ENCODE results near the gene LSAMP. TPM values are rescaled to one million over a fixed set of nuclear protein-coding genes. Genes with fewer than 3 reads are reported as not detected.

The LSAMP gene
- total RNA-seq, 1 donor from 2014 or later, result 64.9 TPM

DNA sequence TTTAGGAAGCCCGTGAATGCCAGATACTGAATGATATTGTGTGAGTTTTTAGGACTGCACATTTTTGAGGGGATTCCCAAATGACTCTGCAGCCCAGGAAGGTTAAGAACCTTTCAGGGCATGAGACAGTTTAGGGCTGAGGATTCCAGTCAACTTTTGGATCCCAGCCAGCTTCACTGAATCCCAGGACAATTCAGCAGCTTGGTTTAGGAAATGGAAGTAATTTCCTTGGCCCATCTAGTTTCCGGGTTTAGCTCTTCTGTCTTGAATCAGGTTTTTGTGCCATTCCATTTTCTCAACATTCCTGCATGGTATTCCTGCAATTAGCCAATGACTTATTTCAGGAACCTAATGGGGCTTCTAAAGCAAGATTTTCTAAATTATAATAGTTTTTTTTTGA, 253.9 kb downstream of the LSAMP start:
- Mint-ChIP-seq H3K9me3 (peaks cover 12% of the 10 kb centered on the region), H3K36me3 (peaks cover 5% of the 10 kb centered on the region), H3K27ac (no peak overlapping the region), H3K4me3 (no peak overlapping the region), H3K27me3 (no peaks in the 10 kb centered on the region), H3K4me1 (ENCODE audit: unreplicated experiment) (peaks cover 26% of the 10 kb centered on the region)
- TF ChIP-seq, protein P1, sequence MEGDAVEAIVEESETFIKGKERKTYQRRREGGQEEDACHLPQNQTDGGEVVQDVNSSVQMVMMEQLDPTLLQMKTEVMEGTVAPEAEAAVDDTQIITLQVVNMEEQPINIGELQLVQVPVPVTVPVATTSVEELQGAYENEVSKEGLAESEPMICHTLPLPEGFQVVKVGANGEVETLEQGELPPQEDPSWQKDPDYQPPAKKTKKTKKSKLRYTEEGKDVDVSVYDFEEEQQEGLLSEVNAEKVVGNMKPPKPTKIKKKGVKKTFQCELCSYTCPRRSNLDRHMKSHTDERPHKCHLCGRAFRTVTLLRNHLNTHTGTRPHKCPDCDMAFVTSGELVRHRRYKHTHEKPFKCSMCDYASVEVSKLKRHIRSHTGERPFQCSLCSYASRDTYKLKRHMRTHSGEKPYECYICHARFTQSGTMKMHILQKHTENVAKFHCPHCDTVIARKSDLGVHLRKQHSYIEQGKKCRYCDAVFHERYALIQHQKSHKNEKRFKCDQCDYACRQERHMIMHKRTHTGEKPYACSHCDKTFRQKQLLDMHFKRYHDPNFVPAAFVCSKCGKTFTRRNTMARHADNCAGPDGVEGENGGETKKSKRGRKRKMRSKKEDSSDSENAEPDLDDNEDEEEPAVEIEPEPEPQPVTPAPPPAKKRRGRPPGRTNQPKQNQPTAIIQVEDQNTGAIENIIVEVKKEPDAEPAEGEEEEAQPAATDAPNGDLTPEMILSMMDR (conservative IDR thresholded peaks at IDR 0.05), result no peak
- DNase-seq (ENCODE audit: extremely low spot score, unreplicated experiment), result no peak

DNA sequence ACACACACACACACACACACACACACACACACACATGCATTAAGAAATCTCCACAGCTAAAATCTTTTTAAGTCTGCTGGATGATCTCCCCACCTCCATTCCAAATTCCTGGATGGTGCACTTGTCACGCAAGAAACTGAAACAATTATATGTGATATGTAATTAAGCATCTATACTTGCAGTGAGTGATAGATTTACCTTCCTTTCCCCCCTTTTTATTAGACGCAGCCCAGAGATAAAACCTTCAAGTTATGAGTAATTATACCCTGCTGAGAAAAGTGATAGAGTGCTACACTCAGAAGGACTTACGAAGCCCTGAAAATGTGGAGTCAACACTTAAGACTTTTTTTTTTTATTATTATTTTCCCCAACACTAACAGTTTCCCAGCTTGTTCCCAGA, 255.2 kb downstream of the LSAMP start:
- Mint-ChIP-seq H3K27me3 (no peaks in the 10 kb centered on the region), H3K4me3 (no peak overlapping the region), H3K27ac (no peak overlapping the region), H3K9me3 (peaks cover 12% of the 10 kb centered on the region), H3K4me1 (ENCODE audit: unreplicated experiment) (peaks cover 39% of the 10 kb centered on the region), H3K36me3 (peaks cover 5% of the 10 kb centered on the region)
- no peak for DNase-seq (ENCODE audit: extremely low spot score, unreplicated experiment)
- TF ChIP-seq, protein P1 (conservative IDR thresholded peaks at IDR 0.05), result no peak

DNA sequence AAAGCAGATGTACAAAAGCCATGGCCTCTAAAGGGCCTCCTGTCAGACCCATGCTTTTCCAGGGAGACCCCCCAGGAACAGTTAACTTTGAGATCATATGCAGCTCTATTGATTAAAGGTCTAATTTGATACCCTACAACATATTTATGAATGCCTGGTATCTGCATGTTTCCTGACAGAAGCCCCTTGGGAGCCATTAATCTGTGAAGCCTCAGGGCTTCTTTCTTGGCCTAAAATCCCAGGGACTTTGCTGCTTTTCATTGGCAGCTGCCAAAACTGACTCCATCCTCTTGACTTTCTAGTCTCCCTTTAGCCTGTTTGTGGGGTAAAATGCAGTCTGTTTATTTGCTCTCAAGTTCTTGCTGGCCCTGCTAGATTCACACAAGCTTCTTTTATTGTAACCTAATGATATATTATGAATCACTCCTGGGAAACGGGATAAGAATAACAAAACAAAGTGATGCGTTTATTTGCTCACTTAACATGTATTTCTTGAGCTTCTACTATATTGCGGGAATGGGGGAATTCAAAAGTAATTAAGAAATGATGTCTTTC, 257.0 kb downstream of the LSAMP start:
- Mint-ChIP-seq H3K9me3 (peaks cover 6% of the 10 kb centered on the region), H3K4me1 (ENCODE audit: unreplicated experiment) (peaks cover 44% of the 10 kb centered on the region), H3K4me3 (peak overlapping the region; percentile 20), H3K27ac (no peak overlapping the region), H3K27me3 (peaks cover 2% of the 10 kb centered on the region), H3K36me3 (no peaks in the 10 kb centered on the region)
- no peak for DNase-seq (ENCODE audit: extremely low spot score, unreplicated experiment)
- TF ChIP-seq, protein P1 (conservative IDR thresholded peaks at IDR 0.05), result no peak

DNA sequence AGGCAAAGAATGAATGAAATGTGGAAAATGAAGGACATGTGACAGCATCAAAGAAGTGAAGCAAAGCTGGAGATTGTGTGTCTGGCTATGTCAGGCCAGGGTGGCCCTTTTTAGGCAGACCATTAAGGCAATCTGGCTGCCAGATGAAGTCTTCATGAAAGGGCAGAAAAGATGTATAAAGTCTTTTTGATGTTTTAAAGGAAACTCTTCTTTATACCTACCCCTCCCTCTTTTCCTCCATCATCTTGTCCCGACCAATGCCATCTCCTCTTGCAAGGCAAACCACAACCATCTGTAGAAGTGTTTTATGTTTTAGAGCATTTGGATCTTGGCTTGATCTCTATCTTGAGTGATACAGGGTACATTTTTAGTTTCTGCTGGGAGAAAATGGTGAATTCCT, 259.2 kb downstream of the LSAMP start:
- Mint-ChIP-seq H3K4me1 (ENCODE audit: unreplicated experiment) (peaks cover 44% of the 10 kb centered on the region), H3K27me3 (peaks cover 5% of the 10 kb centered on the region), H3K9me3 (peaks cover 6% of the 10 kb centered on the region), H3K36me3 (no peaks in the 10 kb centered on the region), H3K4me3 (no peak overlapping the region), H3K27ac (peak overlapping the region; percentile 12)
- TF ChIP-seq, protein P1 (conservative IDR thresholded peaks at IDR 0.05), result no peak
- DNase-seq (ENCODE audit: extremely low spot score, unreplicated experiment), result no peak

DNA sequence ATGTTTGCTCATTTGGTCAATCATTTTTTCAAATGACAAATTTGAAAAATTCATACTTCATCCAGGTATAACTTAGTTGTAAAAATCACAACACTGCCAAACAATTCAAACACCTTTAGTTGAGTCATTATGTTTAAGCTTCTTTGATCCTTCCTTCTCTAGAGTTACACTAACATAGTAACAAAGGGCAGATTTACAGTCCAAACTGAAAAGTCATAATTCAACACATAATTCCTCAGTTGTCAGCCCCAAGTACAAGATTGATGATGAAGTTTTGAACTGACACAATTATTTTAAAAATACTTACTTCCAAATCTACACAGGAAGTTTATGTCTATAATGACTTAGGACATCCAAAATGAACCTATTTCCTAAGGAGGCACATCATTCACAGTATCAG, 264.1 kb downstream of the LSAMP start:
- Mint-ChIP-seq H3K36me3 (no peaks in the 10 kb centered on the region), H3K27me3 (peaks cover 5% of the 10 kb centered on the region), H3K4me3 (no peak overlapping the region), H3K27ac (no peak overlapping the region), H3K4me1 (ENCODE audit: unreplicated experiment) (peaks cover 23% of the 10 kb centered on the region), H3K9me3 (no peaks in the 10 kb centered on the region)
- DNase-seq (ENCODE audit: extremely low spot score, unreplicated experiment), result no peak
- TF ChIP-seq, protein P1 (conservative IDR thresholded peaks at IDR 0.05), result no peak

DNA sequence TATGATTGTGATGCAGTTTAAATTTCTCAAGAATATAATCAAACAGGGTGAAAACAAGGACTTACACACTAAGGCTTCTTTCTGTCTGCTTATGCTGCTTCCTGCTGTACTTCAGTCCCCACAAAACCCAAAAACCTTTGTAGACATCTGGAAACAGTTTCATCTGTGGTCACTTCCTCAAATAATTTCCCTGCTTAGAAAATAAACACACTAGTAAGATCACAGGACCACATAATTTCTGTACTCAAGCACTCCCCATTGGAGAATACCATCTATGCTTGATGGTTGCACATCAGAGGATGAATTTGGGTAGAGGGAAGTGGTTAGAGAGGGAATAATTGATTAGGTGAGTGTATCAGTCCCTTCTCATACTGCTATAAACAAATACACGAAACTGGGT, 266.2 kb downstream of the LSAMP start:
- Mint-ChIP-seq H3K36me3 (no peaks in the 10 kb centered on the region), H3K27me3 (peaks cover 5% of the 10 kb centered on the region), H3K4me1 (ENCODE audit: unreplicated experiment) (peaks cover 8% of the 10 kb centered on the region), H3K27ac (peak overlapping the region; percentile 9), H3K9me3 (no peaks in the 10 kb centered on the region), H3K4me3 (peak overlapping the region; percentile 5)
- DNase-seq (ENCODE audit: extremely low spot score, unreplicated experiment), result no peak
- TF ChIP-seq, protein P1 (conservative IDR thresholded peaks at IDR 0.05), result no peak

All from type B pancreatic cell (in vitro differentiated cells).